ENCODE results near the gene SMURF1. TPM values are rescaled to one million over a fixed set of nuclear protein-coding genes. Genes with fewer than 3 reads are reported as not detected.

SMURF1 gene
- polyA plus RNA-seq, 1 donor from 2014 or later: 22.9 TPM

GRCh38 chr7:99004781-99005500 is 139.0 kb downstream of the SMURF1 start:
- H3F3A ChIP-seq (ENCODE audit: insufficient read depth, low read length, poor library complexity, severe bottlenecking): no peaks in the 10 kb centered on the region
- no peak overlapping the region for H2AFZ ChIP-seq (ENCODE audit: low read depth, low read length)
- H3K4me3 ChIP-seq (ENCODE audit: low read length): no peak overlapping the region
- H3K27me3 ChIP-seq (ENCODE audit: insufficient read depth, low read depth, low read length): no peaks in the 10 kb centered on the region
- no peaks in the 10 kb centered on the region for H3K9me2 ChIP-seq (ENCODE audit: insufficient read depth, low read length)
- no peak overlapping the region for H3K27ac ChIP-seq (ENCODE audit: low read length)
- H3K79me2 ChIP-seq (replicated peaks; ENCODE audit: insufficient read depth, low read length): no peaks in the 10 kb centered on the region
- TF ChIP-seq RAD21 (conservative IDR thresholded peaks at IDR 0.05) (no peak), EZH2 (IDR thresholded peaks at IDR 0.05; ENCODE audit: borderline replicate concordance, insufficient read depth, low read length, poor library complexity, severe bottlenecking) (no peak)
- TF ChIP-seq, protein P1, sequence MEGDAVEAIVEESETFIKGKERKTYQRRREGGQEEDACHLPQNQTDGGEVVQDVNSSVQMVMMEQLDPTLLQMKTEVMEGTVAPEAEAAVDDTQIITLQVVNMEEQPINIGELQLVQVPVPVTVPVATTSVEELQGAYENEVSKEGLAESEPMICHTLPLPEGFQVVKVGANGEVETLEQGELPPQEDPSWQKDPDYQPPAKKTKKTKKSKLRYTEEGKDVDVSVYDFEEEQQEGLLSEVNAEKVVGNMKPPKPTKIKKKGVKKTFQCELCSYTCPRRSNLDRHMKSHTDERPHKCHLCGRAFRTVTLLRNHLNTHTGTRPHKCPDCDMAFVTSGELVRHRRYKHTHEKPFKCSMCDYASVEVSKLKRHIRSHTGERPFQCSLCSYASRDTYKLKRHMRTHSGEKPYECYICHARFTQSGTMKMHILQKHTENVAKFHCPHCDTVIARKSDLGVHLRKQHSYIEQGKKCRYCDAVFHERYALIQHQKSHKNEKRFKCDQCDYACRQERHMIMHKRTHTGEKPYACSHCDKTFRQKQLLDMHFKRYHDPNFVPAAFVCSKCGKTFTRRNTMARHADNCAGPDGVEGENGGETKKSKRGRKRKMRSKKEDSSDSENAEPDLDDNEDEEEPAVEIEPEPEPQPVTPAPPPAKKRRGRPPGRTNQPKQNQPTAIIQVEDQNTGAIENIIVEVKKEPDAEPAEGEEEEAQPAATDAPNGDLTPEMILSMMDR (IDR thresholded peaks at IDR 0.05; ENCODE audit: poor library complexity, severe bottlenecking): no peak
- H3K9ac ChIP-seq (ENCODE audit: low read length): no peak overlapping the region
- H3K36me3 ChIP-seq (ENCODE audit: insufficient read depth, low read length): peaks cover 9% of the 10 kb centered on the region
- no peaks in the 10 kb centered on the region for H4K20me1 ChIP-seq (ENCODE audit: insufficient read depth)
- H3K9me3 ChIP-seq (ENCODE audit: low read length): no peaks in the 10 kb centered on the region
- H3K4me2 ChIP-seq (ENCODE audit: low read length): no peak overlapping the region

- no peaks in the 10 kb centered on the region for H3K9me2 ChIP-seq (ENCODE audit: insufficient read depth, low read length)
- H3K27me3 ChIP-seq (ENCODE audit: insufficient read depth, low read depth, low read length): no peaks in the 10 kb centered on the region
- H3K4me2 ChIP-seq (ENCODE audit: low read length): no peak overlapping the region
- no peak overlapping the region for H3K9ac ChIP-seq (ENCODE audit: low read length)
- H4K20me1 ChIP-seq (ENCODE audit: insufficient read depth): no peaks in the 10 kb centered on the region
- H3K79me2 ChIP-seq (replicated peaks; ENCODE audit: insufficient read depth, low read length): no peaks in the 10 kb centered on the region
- no peak overlapping the region for H3K4me3 ChIP-seq (ENCODE audit: low read length)
- no peaks in the 10 kb centered on the region for H3K9me3 ChIP-seq (ENCODE audit: low read length)
- TF ChIP-seq EP300 (conservative IDR thresholded peaks at IDR 0.05; ENCODE audit: poor library complexity, severe bottlenecking): no peak
- no peak for TF ChIP-seq SMC3 (conservative IDR thresholded peaks at IDR 0.05; ENCODE audit: poor library complexity)
- no peak for TF ChIP-seq RAD21 (conservative IDR thresholded peaks at IDR 0.05)
- no peak for TF ChIP-seq TAF1 (IDR thresholded peaks at IDR 0.05; ENCODE audit: low read depth)
- TF ChIP-seq EZH2 (IDR thresholded peaks at IDR 0.05; ENCODE audit: borderline replicate concordance, insufficient read depth, low read length, poor library complexity, severe bottlenecking): no peak
- no peak for TF ChIP-seq POLR2AphosphoS5 (IDR thresholded peaks at IDR 0.05)
- no peak for TF ChIP-seq REST (IDR thresholded peaks at IDR 0.05; ENCODE audit: borderline replicate concordance)
- TF ChIP-seq, protein P1 (IDR thresholded peaks at IDR 0.05; ENCODE audit: poor library complexity, severe bottlenecking): no peak
- no peak for TF ChIP-seq MXI1 (conservative IDR thresholded peaks at IDR 0.05; ENCODE audit: poor library complexity, severe bottlenecking)
- peaks cover 9% of the 10 kb centered on the region for H3K36me3 ChIP-seq (ENCODE audit: insufficient read depth, low read length)
- H3F3A ChIP-seq (ENCODE audit: insufficient read depth, low read length, poor library complexity, severe bottlenecking): no peaks in the 10 kb centered on the region
- H2AFZ ChIP-seq (ENCODE audit: low read depth, low read length): no peak overlapping the region
- H3K27ac ChIP-seq (ENCODE audit: low read length): no peak overlapping the region
These were observed 139.7 kb downstream of the SMURF1 start for GRCh38 chr7:99004216-99004615.
